Dendritic cell treated with granulocyte-macrophage colony-stimulating factor and Interleukin-4, amounts not matched to agents 40 ng/mL and 50 ng/mL, for 4 days (primary cell): Measurements from ENCODE around the gene RGS10.
A peak's percentile ranks its signal among the peaks of the same experiment; 100 is the strongest.
"Not testable (repeated sequence)": the region's sequence is repeated elsewhere in the genome, so short reads cannot be mapped to it uniquely, and the experiment has no call there.

Source experiments
- H3K27ac Mint-ChIP-seq: one replicate; pipeline ENCODE4 v1.8.0; 2022; ENCODE audit warnings: mild to moderate bottlenecking, mixed read lengths
- H3K27me3 Mint-ChIP-seq: one replicate; pipeline ENCODE4 v1.8.0; 2022; ENCODE audit warnings: mild to moderate bottlenecking, mixed read lengths
- H3K36me3 Mint-ChIP-seq: one replicate; pipeline ENCODE4 v1.8.0; 2022; ENCODE audit warnings: low read depth, mixed read lengths
- H3K4me1 Mint-ChIP-seq: one replicate; pipeline ENCODE4 v1.8.0; 2022; ENCODE audit warnings: low read depth, mixed read lengths
- H3K4me3 Mint-ChIP-seq: one replicate; pipeline ENCODE4 v1.8.0; 2022; ENCODE audit warnings: mild to moderate bottlenecking, moderate library complexity, mixed read lengths
- H3K9me3 Mint-ChIP-seq: one replicate; pipeline ENCODE4 v1.8.0; 2022; ENCODE audit warnings: mixed read lengths
- intact Hi-C: fragments of 100-400 bp; cut with micrococcal nuclease; formaldehyde crosslinking; loops from one replicate; pipeline ENCODE4 v1.15.0; 2022

The RGS10 gene

DNA sequence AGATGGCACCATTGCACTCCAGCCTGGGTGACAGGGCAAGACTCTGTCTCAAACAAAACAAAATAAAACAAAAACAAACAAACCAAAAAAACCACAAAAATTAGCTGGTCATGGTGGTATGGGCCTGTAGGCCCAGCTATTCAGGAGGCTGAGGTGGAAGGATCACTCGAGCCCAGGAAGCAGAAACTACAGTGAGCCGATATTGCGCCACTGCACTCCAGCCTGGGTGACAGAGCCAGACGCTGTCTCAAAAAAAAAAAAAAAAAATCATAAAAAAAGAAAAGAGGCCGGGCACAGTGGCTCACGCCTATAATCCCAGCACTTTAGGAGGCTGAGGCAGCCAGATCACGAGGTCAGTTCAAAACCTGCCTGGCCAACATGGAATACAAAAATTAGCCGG, 9.7 kb downstream of the RGS10 start:
- Mint-ChIP-seq H3K4me1 (peaks cover 55% of the 10 kb centered on the region), H3K36me3 (peaks cover 63% of the 10 kb centered on the region), H3K27ac (peak overlapping the region; percentile 67)
- intact Hi-C loops, H3K4me3 Mint-ChIP-seq, H3K9me3 Mint-ChIP-seq, H3K27me3 Mint-ChIP-seq: not testable (repeated sequence)

DNA sequence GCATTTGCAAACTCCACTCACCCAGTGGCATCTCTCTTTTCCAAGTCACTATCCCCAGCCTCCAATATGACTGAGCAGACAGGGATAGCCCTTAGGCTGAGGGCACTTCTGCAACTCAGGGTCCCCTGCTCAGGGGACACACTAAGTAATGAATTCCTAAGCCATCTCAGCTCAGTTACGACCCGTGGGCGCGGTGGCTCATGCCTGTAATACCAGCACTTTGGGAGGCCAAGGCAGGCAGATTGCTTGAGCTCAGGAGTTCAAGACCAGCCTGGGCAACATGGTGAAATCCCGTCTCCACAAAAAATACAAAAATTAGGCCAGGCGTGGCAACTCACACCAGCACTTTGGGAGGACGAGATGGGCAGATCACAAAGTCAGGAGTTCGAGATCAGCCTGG, 10.3 kb downstream of the RGS10 start:
- H3K4me1 Mint-ChIP-seq: peaks cover 51% of the 10 kb centered on the region
- H3K4me3 Mint-ChIP-seq: peak overlapping the region; percentile 6
- H3K27ac Mint-ChIP-seq: peak overlapping the region; percentile 67
- H3K36me3 Mint-ChIP-seq: peaks cover 66% of the 10 kb centered on the region
- H3K27me3 Mint-ChIP-seq, intact Hi-C loops, H3K9me3 Mint-ChIP-seq: not testable (repeated sequence)

DNA sequence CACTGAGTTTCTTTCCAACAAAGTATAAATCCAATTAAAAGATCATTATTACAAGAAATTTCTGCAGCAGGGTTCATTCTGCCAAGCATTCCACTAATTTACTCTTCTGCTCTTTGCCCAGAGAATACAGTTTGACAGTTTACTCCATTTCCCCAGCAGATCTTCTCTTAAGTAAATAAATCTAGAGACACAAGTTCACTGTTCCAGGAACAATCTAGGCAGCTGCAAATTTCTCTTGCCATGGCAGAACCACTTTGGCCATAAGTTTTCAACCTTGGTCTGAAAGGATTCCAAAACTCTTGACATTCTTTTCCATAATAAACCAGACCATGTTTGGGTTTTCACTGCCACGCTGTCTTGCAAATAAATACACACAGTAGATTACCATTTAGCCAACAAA, 11.5 kb downstream of the RGS10 start:
- Mint-ChIP-seq H3K27me3 (no peaks in the 10 kb centered on the region), H3K4me1 (peaks cover 49% of the 10 kb centered on the region), H3K4me3 (no peak overlapping the region), H3K36me3 (peaks cover 66% of the 10 kb centered on the region), H3K9me3 (no peaks in the 10 kb centered on the region), H3K27ac (no peak overlapping the region)
- intact Hi-C loops: no loop called here

DNA sequence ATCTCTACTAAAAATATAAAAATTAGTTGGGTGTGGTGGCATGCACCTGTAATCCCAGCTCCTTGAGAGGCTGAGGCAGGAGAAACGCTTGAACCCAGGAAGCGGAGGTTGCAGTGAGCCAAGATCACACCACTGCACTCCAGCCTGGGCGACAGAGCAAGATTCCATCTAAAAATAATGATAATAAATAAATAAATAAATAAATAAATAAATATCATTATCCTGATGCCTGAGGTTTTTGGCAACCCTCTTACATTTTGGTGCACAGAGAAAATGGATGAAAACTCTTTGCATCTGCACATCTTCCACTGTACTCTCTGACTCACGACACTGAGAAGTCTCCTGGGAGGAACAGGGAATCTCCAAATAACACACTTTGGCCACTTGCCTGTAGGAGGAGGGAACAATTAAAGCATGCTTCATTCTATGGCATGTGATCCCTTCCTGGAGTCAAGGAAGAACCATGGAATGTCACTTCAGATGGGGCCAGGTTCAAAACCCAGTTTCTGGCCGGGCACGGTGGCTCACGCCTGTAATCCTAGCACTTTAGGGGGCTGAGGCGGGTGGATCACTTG, 13.8 kb downstream of the RGS10 start:
- H3K27me3 Mint-ChIP-seq, intact Hi-C loops, H3K9me3 Mint-ChIP-seq, H3K27ac Mint-ChIP-seq, H3K4me3 Mint-ChIP-seq: not testable (repeated sequence)
- Mint-ChIP-seq H3K4me1 (peaks cover 46% of the 10 kb centered on the region), H3K36me3 (peaks cover 68% of the 10 kb centered on the region)

DNA sequence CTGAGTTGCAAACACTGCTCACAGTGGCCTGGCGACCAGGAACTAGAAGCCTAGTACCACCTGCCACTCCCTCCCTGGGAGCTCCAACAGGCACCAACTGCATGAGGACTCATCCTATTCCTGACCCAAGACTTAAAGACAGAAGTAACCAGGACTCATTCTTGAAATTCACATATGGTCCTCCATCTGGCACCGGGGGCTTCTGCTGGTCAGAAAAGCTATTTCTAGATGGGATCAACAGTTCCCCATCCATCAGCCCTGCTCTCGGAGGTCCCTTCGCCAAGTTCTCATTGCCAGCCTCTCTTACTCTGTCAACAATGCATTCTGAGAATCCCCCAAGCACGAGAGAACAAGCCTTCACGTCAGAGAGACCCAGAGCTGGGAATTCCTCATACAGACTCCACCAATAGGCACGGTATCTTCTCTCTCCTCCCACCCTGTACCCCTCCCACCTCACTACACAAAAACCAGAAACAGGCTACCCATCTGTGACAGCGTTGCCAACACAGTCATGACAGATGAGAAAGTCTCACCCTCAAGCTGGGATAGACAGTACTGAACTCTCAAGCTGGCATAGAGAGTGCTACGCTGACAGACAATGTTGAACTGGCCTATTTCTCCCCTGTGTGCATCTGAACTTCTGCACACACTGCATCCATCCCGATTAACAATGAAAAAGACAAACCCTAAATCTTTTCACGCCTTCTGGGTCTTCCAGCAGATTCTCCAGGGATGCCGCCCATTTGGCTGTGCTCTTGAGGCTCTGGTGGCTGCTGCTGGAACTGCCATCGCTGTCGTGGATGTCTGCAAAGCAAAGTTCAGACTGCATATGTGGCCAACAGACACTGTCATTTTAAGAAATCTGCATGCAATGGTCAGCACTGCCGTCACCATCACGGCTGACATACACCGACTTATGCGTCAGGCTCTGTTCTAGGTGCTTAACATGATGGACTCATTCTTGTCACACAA, 15.6 kb downstream of the RGS10 start:
- Mint-ChIP-seq H3K4me3 (no peak overlapping the region), H3K4me1 (peaks cover 37% of the 10 kb centered on the region), H3K9me3 (no peaks in the 10 kb centered on the region), H3K27me3 (no peaks in the 10 kb centered on the region), H3K27ac (no peak overlapping the region), H3K36me3 (peaks cover 74% of the 10 kb centered on the region)
- intact Hi-C loops: no loop called here

DNA sequence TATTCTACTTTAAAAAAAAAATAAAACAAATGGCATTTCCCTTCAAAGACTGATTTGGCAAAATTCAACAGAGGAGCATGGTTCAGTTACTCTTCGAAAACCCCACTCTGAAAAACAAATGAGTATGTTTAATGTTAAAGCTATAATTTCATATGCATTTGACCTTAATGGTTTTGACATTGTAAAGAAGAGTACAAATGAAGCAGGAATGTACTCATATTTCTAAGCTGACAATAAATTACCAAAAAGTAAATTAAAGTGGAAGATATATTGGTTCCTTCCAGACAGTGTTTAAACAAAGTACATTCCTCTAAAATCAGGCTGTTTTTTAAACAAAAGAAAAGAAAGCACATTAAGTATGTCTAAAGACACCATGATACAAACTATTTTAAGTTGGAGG, 16.4 kb downstream of the RGS10 start:
- peaks cover 74% of the 10 kb centered on the region for H3K36me3 Mint-ChIP-seq
- no peaks in the 10 kb centered on the region for H3K27me3 Mint-ChIP-seq
- H3K9me3 Mint-ChIP-seq: no peaks in the 10 kb centered on the region
- intact Hi-C loops: no loop called here
- H3K4me1 Mint-ChIP-seq: peaks cover 44% of the 10 kb centered on the region
- no peak overlapping the region for H3K27ac Mint-ChIP-seq
- no peak overlapping the region for H3K4me3 Mint-ChIP-seq

DNA sequence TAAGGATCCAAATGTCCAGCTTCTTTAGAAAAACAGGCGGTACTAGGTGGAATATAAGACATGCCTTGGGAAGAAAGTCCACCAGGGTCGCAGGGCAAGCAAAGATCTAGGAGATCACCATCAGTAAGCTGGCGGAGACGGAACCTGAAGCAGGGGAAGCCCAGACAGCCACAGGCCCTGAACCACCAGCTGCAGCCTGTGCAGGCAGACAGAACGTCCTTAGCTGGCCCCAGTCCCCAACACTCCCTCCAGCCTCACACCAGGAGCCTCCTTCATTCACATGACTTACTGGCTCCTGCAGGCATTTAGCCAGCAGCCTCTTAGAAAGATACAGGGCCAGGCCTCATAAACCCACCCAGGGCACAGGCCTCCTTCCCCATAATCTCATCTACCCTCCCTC, 17.4 kb downstream of the RGS10 start:
- H3K36me3 Mint-ChIP-seq: peaks cover 83% of the 10 kb centered on the region
- H3K4me3 Mint-ChIP-seq: no peak overlapping the region
- H3K4me1 Mint-ChIP-seq: peaks cover 44% of the 10 kb centered on the region
- intact Hi-C loops: no loop called here
- no peaks in the 10 kb centered on the region for H3K9me3 Mint-ChIP-seq
- H3K27ac Mint-ChIP-seq: no peak overlapping the region
- no peaks in the 10 kb centered on the region for H3K27me3 Mint-ChIP-seq

DNA sequence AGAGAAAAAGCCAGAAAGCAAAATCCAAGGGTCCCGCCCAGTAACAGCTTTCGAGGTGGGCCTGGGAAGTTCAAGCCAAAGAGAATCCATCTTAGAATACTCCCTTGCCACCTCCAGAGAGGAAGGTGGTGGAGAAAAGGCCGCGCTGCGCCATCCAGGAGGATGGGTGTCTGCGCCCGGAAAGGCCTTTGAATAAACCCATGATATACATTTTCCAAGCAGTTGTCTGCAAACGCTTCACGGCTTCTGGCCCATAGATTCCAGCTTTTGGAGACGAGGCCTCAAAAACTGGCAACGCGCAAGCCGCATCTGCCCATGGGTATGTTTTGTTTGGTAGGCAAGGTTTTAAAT, 17.8 kb downstream of the RGS10 start:
- H3K27me3 Mint-ChIP-seq: no peaks in the 10 kb centered on the region
- peaks cover 87% of the 10 kb centered on the region for H3K36me3 Mint-ChIP-seq
- no peaks in the 10 kb centered on the region for H3K9me3 Mint-ChIP-seq
- no peak overlapping the region for H3K27ac Mint-ChIP-seq
- no peak overlapping the region for H3K4me3 Mint-ChIP-seq
- peaks cover 48% of the 10 kb centered on the region for H3K4me1 Mint-ChIP-seq
- intact Hi-C loops: no loop called here

DNA sequence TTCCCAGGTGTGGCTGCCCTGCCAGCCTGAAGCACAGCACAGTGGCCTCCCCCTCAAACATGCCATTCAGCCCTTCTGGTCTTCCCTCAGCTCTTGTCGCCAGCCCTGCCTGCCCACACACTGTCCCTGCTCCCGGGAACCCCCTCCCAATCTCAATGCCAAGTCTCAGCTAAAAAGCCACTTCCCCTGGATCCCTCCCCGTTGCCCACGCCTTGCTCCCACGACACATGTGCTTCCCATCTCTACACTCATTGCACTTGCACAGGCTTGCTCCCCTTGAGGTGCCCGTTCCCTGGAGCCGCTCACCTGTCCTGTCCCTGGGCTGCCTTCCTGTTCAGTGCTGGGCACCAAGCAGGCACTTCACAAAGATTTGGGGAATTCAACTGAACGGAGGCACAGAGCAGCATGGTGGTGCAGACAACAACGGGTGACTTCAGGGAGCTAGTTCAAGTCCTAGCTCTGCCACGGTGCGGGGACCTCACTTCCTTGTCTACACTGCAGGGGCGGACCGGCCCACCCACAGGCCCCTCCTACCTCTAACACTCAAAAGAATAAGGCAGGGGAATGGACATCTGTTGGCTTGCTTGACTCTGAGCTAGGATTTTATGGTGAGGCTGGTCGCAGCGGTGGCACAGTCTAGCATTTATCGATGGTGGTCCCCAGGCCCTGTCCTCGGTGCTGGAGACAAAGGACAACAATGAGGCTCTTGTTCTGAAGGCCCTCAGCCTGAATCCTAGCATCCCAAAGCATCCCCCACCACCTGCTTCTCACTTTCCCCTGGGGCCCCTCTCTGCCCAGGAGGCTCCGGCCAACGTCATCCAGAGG, 18.4 kb downstream of the RGS10 start:
- H3K9me3 Mint-ChIP-seq: no peaks in the 10 kb centered on the region
- H3K4me3 Mint-ChIP-seq: no peak overlapping the region
- peak overlapping the region; percentile 1 for H3K27ac Mint-ChIP-seq
- intact Hi-C loops: no loop called here
- H3K27me3 Mint-ChIP-seq: no peaks in the 10 kb centered on the region
- peaks cover 48% of the 10 kb centered on the region for H3K4me1 Mint-ChIP-seq
- H3K36me3 Mint-ChIP-seq: peaks cover 93% of the 10 kb centered on the region

DNA sequence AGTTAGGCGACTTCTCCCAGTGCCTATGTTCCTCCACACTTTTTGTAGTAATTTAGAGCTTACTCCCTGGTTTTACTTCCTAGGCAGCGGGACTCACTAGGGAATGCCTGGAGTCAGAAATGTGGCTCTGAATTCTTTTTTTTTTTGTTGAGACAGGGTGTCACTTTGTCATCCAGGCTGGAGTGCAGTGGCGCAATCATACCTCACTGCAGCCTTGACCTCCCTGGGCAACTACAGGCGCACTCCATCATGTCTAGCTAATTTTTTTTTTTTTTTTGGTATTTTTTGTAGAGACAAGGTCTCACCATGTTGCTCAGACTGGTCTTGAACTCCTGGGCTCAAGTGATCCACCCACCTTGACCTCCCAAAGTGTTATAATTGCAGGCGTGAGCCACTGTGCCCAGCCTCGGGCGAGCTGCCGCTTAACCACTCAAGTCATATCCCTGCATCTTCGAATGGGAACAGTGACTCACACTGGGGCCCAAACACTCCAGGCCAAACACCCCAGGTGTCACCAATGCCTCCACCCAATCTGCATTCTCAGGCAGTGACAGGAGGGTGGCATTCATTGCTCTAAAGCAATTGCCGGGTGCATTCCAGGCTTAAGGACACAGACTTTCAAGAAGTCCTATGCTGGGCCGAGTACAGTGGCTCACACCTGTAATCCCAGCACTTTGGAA, 19.6 kb downstream of the RGS10 start:
- no peaks in the 10 kb centered on the region for H3K27me3 Mint-ChIP-seq
- H3K27ac Mint-ChIP-seq: no peak overlapping the region
- no peaks in the 10 kb centered on the region for H3K9me3 Mint-ChIP-seq
- no peak overlapping the region for H3K4me3 Mint-ChIP-seq
- peaks cover 58% of the 10 kb centered on the region for H3K4me1 Mint-ChIP-seq
- intact Hi-C loops: no loop called here
- H3K36me3 Mint-ChIP-seq: peaks cover 99% of the 10 kb centered on the region

DNA sequence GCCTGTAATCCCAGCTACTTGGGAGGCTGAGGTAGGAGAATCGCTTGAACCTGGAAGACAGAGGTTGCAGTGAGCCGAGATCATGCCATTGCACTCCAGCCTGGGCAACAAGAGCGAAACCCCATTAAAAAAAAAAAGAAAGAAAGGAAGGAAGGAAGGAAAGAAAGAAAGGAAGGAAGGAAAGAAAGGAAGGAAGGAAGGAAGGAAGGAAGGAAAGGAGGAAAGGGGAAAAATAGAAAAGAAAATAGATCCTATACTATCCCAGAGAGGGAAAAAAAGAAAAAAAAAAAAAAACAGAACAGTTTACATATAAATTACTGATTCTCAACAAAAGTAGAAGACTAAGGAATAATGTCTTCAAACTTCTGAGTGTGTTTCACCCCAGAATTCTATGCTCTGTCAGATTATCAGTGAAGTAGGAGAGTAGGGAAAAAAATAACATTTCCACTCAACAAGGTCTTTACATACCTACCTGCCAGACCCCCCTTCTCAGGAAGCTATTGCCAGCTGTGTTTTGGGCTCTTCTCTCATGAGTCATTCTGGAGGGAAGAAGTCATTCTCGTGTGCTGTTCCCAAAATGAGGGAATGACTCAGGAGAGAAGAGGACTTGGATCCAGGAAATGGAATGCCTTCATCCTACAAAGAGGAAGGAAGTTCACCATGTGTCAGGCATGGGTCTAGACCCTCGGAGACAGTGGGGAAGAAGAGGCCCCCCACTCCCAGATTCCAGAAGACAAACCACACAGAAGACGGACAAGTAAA, 20.9 kb downstream of the RGS10 start:
- H3K4me3 Mint-ChIP-seq: no peak overlapping the region
- peaks cover 63% of the 10 kb centered on the region for H3K4me1 Mint-ChIP-seq
- intact Hi-C loops: no loop called here
- no peak overlapping the region for H3K27ac Mint-ChIP-seq
- H3K9me3 Mint-ChIP-seq: no peaks in the 10 kb centered on the region
- peaks cover 86% of the 10 kb centered on the region for H3K36me3 Mint-ChIP-seq
- no peaks in the 10 kb centered on the region for H3K27me3 Mint-ChIP-seq

DNA sequence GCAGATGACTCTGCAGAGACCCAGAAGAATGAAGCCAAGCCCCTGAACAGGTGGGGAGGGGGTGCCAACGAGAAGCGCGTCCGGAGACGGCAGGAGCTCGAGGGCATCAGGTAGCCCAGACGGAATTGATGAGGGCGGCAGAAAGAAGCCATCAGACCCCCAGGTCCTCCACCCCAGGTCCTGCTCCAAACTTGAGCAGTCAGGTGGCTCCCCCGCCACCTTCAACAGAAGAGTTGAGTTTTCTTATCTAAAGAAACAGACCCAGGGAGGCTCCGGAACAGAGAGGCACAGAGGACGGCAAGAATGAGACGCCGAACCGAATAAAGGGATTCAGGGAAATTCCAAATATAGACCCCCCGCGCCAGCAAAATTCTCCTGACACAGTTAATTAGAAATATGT, 22.2 kb downstream of the RGS10 start:
- Mint-ChIP-seq H3K27me3 (no peaks in the 10 kb centered on the region), H3K9me3 (no peaks in the 10 kb centered on the region), H3K4me1 (peaks cover 72% of the 10 kb centered on the region), H3K36me3 (peaks cover 79% of the 10 kb centered on the region), H3K27ac (peak overlapping the region; percentile 77), H3K4me3 (no peak overlapping the region)
- intact Hi-C loops: no loop called here

DNA sequence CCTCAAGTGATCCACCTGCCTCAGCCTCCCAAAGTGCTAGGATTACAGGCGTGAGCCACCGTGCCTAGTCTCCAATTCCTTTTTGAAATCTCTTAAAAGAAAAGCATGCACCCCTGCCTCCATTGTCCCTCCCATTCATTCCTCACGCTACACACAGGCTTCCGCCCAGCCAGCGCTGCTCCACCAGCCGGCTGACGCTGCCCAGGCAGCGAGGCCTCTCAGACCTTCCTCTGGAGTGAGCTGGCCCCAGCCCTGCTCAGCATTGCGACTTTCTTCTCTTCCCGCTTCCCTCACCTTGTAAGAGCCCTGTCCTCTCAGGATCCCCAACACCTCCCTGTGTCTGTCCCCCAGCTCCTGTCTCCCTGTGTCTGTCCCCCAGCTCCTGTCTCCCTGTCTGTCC, 23.6 kb downstream of the RGS10 start:
- Mint-ChIP-seq H3K27me3 (no peaks in the 10 kb centered on the region), H3K4me3 (no peak overlapping the region), H3K36me3 (peaks cover 79% of the 10 kb centered on the region), H3K4me1 (peaks cover 72% of the 10 kb centered on the region), H3K27ac (peak overlapping the region; percentile 77), H3K9me3 (no peaks in the 10 kb centered on the region)
- intact Hi-C loops: no loop called here
